HG03354 (cell line): Measurements from ENCODE around the gene SORCS3.

Source experiments
- ATAC-seq: cut with Tn5 transposase; IDR thresholded peaks from one replicate; pipeline ENCODE4 v1.9.1; 2021; ENCODE audit warnings: mild to moderate bottlenecking; ENCODE audit not compliant: unreplicated experiment, poor library complexity, severe bottlenecking

Gene SORCS3

DNA sequence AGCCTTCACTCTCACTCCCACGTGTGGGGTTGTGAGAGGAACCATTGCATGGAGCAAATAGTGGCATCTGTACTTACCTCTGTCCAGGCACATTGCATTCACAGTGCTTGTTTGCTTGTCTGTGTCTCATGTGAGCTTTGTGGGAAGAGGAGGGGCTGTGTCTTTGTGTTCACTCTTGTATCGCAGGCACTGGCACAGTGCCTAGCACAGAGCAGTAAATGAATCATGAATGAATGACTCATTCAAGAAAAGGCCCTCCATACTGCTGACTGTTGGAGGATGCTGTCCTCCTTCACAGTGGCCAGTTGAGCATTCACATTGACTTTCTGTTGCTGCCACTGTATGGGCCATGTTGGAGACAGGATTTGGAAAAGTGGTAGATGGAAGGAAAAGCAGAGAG is 125.3 kb downstream of the SORCS3 start:
- ATAC-seq: no peak

DNA sequence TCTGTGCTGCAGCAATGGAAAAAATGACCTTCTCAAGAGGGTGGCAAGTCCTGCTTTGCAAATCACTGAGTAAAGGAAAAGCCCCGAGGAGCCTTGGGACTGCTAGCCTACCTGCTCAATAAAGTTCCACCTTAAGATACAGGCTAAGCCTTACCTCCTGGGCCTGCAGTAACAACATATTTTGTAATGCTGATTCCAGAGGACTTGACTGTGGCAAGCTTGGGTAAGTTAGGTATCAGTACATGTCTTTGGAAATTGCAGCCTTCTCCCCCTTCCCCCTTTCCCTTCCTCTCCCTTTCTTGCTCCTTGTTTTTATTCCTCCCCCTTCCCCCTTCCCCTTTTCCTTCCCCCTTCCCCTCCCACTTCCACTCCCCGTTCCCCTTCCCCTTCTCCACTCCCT is 126.2 kb downstream of the SORCS3 start:
- no peak for ATAC-seq

DNA sequence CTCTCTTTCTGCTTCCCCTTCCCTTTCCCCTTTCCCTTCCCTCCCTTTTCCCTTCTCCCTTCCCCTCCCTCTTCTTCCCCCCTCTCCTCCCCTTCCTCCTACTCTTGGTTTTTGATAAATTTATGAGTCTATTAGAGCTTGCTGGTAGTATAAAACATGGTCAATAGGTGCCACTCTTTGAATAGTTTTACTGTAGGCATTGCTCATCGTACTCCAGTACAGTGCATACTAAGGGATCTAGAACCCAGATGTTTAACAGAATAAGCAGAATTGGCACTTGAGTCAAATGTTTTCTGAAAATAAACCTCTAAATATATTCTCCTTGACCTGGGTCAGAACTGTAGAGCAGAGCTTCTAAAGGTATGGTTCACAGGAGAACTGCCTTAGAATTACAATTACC is 126.7 kb downstream of the SORCS3 start:
- no peak for ATAC-seq

DNA sequence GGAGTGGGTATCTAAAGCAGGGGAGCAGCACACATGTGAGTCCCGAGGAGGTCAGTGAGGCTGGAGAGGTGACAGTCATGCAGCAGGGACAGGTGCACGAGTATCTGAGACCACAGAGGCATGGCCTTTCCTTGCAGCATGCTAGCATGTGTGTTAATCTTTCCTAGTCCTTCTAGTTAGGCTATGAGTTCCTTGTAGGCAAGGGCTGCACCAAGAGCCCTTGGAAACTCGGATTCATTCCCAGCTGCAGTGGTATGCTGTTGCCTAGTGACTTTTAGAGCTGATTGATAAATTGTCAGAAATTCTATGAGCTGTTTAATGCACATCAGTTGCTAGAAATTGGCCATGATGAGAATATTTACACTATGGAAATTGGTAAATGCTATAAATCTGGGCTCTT is 132.0 kb downstream of the SORCS3 start:
- ATAC-seq: no peak

DNA sequence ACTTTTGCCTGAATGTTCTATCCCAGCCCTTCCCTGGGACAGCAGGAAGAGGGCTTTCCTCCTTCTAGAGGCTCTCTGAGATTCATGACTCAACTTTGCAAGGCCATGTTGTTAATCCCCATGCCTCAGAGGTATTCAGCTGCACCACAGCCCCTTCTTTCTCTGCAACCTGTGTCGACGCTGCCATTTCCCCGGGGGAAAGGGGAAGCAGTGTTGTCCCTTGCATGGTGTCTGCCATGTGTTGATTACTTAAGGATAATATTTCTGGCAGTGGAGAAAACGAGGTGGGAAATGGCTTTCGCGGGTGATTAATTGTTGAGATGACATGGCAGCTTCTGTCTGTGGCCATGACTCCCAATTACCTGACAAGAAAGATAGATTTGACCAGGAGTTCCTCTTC is 133.1 kb downstream of the SORCS3 start:
- no peak for ATAC-seq

DNA sequence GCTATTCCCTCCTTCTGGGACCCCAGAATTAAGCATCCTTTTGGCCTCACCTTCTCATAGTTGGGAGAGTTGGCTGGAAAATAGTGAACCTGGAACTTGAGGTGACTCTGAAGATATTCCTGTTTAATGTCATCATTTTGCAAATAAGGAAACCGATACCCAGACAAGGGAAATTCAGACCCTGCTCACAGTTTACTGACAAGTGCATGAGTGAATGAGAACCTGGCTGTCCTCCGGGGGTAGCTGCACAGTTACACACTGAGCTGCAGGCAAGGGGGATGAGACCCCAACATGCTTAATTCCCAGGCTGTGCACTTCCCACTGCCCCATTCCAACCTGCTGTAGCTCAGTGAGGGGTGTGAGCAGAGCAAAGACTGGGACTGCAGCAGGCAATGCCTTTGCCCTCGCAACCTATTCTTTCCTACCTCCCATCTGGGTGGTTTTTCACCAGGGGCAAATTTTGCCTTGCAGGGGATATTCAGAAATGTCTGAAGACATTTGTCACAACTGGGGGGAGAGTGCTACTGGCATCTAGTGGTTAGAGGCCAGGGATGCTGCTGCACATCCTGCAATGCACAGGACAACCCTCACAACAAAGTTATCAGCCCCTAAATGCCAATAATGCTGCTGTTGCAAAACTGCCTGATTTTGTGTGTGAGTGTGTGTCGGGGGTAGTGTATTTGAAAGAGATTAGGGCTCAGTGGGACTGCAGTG is 136.2 kb downstream of the SORCS3 start:
- ATAC-seq: no peak

DNA sequence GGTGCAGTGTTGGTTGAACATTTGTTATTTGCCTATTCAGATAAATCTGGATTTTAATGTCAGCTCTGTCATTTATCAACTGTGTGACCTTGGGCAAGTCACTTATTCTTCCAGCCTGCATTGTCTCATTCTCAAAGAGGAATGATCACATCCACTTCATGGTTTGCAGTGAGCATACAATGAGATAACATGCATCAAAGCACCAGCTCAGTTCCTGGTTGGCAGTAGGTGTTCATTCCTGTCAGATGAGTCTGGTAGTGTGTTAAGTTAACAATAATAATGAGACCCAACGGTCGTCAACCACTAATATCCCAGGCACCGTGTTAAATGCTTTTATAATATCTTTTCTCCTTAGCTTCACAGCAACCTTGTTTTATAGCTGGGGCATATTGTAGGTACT is 137.3 kb downstream of the SORCS3 start:
- no peak for ATAC-seq

DNA sequence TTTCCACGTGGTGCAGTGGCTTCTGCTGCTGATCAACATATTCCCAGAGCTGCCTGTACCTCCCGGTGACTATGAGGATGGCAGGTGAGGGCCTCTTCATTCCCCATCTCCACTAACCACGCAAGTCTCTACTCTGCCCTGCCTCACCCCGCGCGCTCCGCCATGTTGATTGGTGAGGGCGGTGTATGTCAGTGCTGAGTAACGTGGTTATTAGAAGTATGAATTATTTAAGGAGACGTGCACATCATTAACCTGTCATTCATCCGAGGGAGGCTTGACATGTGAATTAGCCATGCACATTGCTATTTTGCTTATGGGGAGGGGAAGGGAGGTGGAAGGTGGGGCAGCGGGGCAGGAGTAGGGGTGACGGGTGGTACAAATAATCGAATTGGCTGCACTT is 138.6 kb downstream of the SORCS3 start:
- no peak for ATAC-seq

DNA sequence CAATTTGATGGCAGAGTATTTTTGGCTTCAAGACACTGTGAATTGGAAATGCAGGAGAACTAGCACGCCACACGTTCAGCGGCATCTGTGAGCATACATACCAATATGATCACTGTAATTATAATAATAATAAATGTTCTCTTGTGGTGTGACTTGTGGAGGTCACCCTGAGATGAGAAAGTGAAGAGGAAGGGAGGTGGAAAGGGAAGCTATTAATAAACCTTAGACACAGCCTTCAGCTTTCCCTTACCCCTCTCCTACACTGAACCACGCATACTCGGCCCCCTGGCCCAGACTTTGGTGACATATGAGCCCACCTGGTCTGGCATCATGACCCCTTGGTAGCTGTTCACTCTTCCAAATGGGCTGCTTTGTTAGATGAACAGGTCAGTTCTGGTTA is 139.1 kb downstream of the SORCS3 start:
- ATAC-seq: no peak

DNA sequence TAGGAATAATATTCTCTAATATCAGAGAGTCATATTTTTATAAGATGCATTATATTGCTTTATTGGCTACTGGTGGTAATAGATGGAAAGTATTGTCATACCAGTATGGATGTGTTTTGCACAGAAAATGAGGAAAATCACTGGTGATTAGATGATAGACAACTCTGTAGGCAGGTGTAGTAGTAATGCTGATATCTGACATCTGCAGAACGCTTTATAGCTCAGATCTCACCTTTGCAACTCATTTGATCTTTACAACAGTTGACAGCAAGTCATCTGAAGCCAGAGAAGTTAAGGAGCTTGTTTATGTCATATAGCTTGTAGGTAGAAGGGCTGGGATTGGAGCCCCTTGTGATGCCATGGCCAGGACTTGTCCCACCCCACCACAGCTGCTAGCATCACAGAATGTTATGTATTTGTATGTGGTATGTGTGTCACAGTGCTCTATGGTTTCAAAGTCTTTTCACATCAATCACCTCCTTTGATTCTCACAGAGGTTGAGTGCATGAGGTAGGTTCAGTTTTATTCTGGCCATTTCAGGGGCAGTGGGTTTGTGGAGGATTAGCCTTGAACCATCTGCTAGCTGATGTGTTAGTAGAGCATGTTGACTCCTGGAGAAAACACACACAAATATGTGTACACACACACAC is 140.0 kb downstream of the SORCS3 start:
- no peak for ATAC-seq

DNA sequence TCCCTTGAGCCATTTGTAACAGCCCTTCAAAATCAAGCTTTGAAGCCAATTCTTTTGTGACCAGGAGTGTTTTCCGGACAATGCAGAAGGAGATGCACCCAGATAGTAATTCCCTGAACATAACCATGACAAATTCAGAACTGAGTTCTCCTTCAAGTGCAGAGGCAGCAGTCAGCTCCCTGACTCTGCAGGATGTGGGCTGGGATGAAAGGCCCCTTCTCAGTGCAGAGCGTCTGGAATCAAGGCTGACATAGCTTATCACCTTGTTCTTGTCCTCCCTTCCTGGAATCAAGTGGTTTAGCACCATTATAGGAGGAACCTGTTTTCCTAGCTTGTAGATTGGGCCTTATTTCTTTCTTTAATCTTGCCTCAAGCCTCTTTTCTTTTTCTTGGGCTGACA is 143.4 kb downstream of the SORCS3 start:
- ATAC-seq: no peak

DNA sequence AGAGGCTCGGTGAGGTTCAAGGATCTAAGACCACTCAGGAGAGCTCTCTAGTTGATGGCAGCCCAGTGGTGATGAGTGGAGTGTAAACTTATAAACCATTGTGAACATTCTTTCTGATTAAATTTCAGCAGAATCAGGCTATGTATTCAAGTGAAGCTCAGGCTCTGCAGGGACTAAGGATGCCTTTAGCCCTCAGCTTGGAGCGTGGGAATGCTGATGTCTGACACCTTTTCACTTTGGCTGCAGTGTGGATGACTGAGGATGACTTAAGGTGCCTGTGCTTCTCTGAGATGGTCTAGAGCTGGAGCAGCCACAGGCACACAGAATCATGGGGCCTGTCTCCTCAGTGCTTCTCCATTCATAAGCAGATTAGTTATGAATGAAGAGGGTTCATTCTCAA is 150.4 kb downstream of the SORCS3 start:
- no peak for ATAC-seq

DNA sequence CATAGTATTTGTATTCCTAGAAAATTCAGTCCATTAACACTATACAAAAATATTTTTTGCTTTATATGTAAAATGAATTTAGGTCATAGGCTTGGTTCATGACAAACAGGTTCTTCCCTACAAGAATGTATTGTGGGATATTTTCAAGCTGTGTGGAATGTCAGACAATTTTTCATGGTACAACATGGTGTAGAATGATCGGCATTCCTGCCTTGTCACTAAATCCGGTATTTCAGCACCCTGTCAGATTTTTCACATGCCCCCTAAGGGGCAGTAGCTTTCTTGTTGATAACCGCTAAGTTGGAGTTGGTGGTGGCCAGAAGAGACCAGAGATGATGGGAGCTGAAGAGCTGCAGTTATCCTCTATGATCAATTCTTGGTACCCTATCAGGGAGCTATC is 154.3 kb downstream of the SORCS3 start:
- no peak for ATAC-seq

DNA sequence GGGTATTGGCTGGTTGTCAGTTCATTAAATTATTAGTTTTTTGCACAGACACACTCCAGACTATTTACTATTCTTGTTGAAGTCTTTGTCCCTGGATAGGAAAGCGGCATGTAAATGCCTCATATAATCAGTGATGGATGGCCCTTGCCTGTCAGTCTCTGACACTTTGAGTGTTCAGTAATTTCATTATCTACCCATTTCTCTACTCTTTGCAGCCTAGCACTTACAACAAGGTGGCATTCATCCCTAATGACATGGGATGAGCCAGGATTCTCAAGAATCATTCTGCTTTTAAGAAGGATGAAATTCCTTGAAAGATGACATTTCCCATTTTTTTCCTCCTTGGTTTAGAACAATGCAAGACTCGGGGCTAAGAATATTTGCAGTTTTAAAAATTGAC is 155.7 kb downstream of the SORCS3 start:
- ATAC-seq: no peak

DNA sequence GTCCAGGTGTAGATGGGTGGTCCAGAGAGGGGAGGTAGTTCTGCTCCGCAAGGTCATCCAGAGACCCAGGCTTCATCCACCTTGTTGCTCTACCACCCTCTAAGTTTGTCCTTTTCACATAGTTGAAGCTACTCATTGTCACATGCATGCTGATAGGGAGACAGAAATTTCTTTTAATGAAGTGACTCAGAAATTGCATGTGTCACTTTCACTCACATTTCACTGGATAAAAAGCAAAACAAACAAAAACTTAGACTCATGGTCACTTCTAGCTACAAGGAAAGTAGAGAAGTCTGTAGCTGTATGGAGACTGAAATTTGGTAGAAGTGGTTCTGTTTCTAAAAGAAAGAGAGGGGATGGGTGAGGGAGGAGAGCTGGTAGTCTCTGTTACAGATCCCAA is 161.9 kb downstream of the SORCS3 start:
- no peak for ATAC-seq

DNA sequence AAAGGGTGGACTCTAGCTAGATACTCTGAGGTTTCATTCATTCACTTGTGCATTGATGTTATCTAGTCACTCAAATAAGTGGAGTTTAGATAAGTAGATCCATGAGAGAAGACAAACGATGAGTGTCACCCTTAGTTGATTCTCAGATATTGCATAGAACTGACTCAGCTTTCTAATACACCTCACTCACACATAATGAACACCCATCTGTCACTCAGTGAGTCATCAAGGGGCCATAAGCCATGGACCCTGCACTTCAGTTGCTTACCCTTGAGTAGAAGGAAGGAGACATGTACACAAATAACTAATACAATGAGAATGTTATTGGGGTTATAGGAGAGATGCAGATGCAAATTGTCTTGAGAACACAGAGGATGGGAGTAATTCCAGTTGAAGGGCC is 163.8 kb downstream of the SORCS3 start:
- ATAC-seq: no peak

DNA sequence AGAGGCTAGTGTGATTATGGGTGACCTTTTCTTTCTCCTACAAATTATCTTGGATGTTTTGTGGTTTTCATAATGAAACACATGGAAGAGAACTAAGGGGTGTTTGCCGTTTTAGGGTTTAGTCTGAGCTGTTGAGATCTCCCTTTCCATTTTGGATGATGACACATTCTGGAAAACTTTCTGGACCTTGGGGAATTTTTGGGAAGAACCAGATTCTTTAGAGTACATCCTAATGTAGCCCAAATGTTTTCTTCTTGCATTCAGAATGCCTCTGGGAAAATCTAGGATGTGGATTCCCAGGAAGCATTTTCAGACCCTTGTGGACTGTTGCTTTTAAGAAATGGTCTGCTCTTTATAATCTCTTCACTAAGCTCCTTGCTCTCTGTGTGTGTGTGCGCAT is 165.7 kb downstream of the SORCS3 start:
- ATAC-seq: no peak

DNA sequence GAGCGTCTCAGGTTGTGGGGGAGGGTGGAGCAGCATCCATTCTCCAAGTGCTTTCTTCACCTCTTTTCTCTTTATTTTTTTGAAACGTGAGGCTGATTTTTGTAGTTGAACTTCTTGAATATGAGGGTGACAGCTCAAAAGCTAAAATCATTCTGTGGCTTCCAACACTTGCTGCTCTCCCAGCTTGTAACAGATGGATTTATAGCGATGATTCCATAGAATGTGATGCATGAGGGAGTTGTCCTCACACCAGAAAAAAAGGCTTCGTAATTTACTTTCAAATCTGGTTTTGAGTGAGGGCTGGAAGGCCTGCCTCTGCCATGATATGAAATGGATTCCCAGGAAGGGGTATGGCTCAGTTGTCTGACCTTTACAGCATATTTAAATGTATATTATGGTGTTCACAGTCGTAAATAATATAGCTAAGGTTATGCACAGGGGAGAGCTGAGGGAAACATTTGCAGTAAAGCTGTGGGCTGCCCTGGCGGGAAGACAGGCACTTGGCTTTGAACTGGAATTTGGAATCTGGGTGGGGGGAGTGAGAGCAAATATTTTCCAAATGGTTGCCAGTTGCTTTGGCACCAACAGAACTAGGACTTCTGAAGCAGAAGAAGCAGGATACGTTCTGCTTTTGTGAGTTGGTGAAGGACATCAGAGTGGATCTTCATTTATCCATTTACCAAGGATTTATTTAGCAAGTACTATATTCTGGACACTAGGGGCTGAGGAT is 166.7 kb downstream of the SORCS3 start:
- ATAC-seq: no peak

DNA sequence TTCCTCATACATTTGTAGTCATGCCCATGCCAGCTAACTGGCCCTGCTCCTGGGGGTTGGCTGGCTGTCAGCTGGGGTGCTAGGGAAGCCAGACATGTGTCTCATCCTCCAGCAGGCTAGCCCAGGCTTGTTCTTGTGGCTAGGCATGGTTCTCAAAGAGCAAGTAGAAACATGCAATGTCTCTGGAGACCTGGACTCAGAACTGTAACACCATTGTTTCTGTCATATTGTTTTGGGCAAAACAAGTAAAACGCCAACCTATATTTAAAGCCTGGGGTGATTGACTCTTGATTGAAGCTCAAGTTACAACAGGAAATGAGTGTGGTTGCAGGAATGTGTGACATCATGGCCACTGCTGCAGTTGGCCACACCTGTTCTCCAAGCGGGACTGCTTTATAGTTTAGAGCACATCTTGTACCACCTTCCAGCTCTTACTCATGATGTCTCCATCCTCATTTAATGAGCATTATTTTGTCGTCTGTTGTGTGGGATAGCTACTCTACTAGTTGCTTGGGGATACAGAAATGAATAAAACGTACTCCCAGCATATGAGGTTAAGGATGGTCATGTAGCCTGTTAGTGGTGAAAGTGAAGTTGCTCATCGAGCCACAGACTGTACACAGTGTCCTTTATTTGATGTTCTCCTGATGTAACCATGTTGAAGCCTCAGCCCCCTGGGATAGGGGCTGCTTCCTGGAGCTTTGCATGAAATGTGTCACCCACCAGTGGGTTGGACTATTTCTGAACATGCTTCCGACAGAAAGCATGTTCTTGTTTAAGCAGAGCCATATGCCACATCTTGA is 168.4 kb downstream of the SORCS3 start:
- peak; percentile 82 for ATAC-seq

DNA sequence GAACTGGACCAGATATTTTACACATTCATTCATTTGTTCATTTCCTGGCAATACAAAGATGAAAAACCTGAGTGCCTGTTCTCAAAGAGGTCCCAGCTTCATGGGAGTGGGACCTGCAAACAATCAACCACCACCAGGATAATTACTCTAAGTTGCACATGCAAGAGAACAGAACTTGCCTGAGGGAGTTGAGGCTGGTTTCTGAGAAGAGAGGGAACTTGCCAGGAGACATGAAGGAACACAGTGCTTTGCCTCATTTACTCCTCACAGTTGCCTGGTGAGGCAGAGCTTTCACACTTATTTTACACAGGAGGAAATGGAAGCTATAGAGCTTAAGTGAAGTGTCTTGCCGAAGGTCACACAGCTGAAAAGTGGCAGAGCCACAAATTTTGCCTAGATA is 170.1 kb downstream of the SORCS3 start:
- ATAC-seq: no peak
